Brain microvascular endothelial cell (primary cell): ENCODE data around the gene CYTH4.

Experiments
- DNase-seq: peaks from one replicate; pipeline ENCODE4 v3.0.0-alpha.2; 2020
- H3K27ac ChIP-seq: fragments of 250-450 bp; sonication (Bioruptor Pico); 2 replicates; pipeline ENCODE4 v1.5.1; 2020; ENCODE audit warnings: mild to moderate bottlenecking, moderate library complexity
- H3K27me3 ChIP-seq: fragments of 250-450 bp; sonication (Bioruptor Pico); replicated peaks from 2 replicates; pipeline ENCODE4 v1.5.1; 2020; ENCODE audit warnings: mild to moderate bottlenecking
- H3K36me3 ChIP-seq: fragments of 250-450 bp; sonication (Bioruptor Pico); replicated peaks from 2 replicates; pipeline ENCODE4 v1.5.1; 2020; ENCODE audit warnings: mild to moderate bottlenecking
- H3K4me3 ChIP-seq: 2 replicates; pipeline ENCODE4 v1.5.1; 2011; ENCODE audit warnings: low read depth, mild to moderate bottlenecking, control low read depth, low read length, moderate library complexity
- CTCF ChIP-seq: IDR thresholded peaks from 2 replicates; pipeline ENCODE4 v1.5.1; 2011; ENCODE audit warnings: low read depth, mild to moderate bottlenecking, moderate library complexity, low read length, control low read depth, inconsistent platforms; ENCODE audit errors: missing control alignments
- in situ Hi-C: cut with HindIII; loops from 2 replicates; pipeline ENCODE4 v1.10.0; 2017; ENCODE audit warnings: low sequenced_read_pairs, low pct_ligation_motif_present

CYTH4 gene

GRCh38 chr22:37305887-37306286 lies 23.6 kb downstream of the CYTH4 start:
- Histone ChIP-seq H3K36me3 (no peaks in the 10 kb centered on the region), H3K27me3 (no peaks in the 10 kb centered on the region), H3K27ac (peak overlapping the region; percentile 97), H3K4me3 (no peak overlapping the region)
- in situ Hi-C loops = no loop called here
- TF ChIP-seq CTCF = no peak
- DNase-seq = no peak

GRCh38 chr22:37306494-37306829 lies 24.2 kb downstream of the CYTH4 start:
- in situ Hi-C loops = no loop called here
- Histone ChIP-seq H3K36me3 (no peaks in the 10 kb centered on the region), H3K4me3 (no peak overlapping the region), H3K27ac (peak overlapping the region; percentile 97), H3K27me3 (no peaks in the 10 kb centered on the region)
- no peak for DNase-seq
- TF ChIP-seq CTCF = no peak

- Histone ChIP-seq H3K27ac (peak overlapping the region; percentile 97), H3K36me3 (no peaks in the 10 kb centered on the region), H3K27me3 (no peaks in the 10 kb centered on the region), H3K4me3 (no peak overlapping the region)
- TF ChIP-seq CTCF = no peak
- in situ Hi-C loops = no loop called here
- no peak for DNase-seq
Measured at GRCh38 chr22:37308385-37309200, 26.3 kb downstream of the CYTH4 start.

- H3K27ac ChIP-seq = no peak overlapping the region
- H3K36me3 ChIP-seq = no peaks in the 10 kb centered on the region
- H3K27me3 ChIP-seq = no peaks in the 10 kb centered on the region
- no peak for TF ChIP-seq CTCF
- in situ Hi-C loops = no loop called here
- DNase-seq = no peak
- no peak overlapping the region for H3K4me3 ChIP-seq
Measured at GRCh38 chr22:37309211-37310074, 27.1 kb downstream of the CYTH4 start.

- in situ Hi-C loops = no loop called here
- Histone ChIP-seq H3K27me3 (no peaks in the 10 kb centered on the region), H3K4me3 (no peak overlapping the region), H3K27ac (no peak overlapping the region), H3K36me3 (no peaks in the 10 kb centered on the region)
- no peak for DNase-seq
- no peak for TF ChIP-seq CTCF
Measured at GRCh38 chr22:37310075-37310606, 27.8 kb downstream of the CYTH4 start.
